Gastroesophageal sphincter (tissue), 4 donors: ENCODE measurements around the gene PRPSAP1. TPM values are rescaled to one million over a fixed set of nuclear protein-coding genes. Genes with fewer than 3 reads are reported as not detected.
"Not testable (repeated sequence)": the region's sequence is repeated elsewhere in the genome, so short reads cannot be mapped to it uniquely, and the experiment has no call there.

Experiments
- ATAC-seq: fragments of 150-250 bp; one replicate; pipeline ENCODE4 v1.9.1; 2016; ENCODE audit warnings: mild to moderate bottlenecking, moderate library complexity
- H3K27ac ChIP-seq, 4 donors: fragments of 200-600 bp; sonication (generic) in 3 of 4; 1 replicate in 3 of 4; 2 replicates in 1 of 4; pipeline ENCODE4 v1.5.1; 2016 to 2019
- H3K27me3 ChIP-seq: fragments of 200-600 bp; sonication (generic); one replicate; pipeline ENCODE4 v1.5.1; 2019
- H3K36me3 ChIP-seq, 2 donors: fragments of 200-600 bp; sonication (generic); one replicate each; pipeline ENCODE4 v1.5.1; 2019; ENCODE audit warnings: control low read depth in 1 of 2
- H3K4me1 ChIP-seq, 3 donors: fragments of 200-600 bp; sonication (generic); 1 replicate in 2 of 3; 2 replicates in 1 of 3; pipeline ENCODE4 v1.5.1; 2016 to 2019; ENCODE audit warnings: control low read depth in 2 of 3
- H3K4me3 ChIP-seq, 2 donors: fragments of 200-600 bp; sonication (generic); one replicate each; pipeline ENCODE4 v1.5.1; 2019; ENCODE audit warnings: mild to moderate bottlenecking in 1 of 2, moderate library complexity in 1 of 2
- H3K9me3 ChIP-seq, 3 donors: fragments of 200-600 bp; sonication (generic); one replicate each; pipeline ENCODE4 v1.5.1; 2017 to 2019; ENCODE audit warnings: control low read depth in 2 of 3
- EP300 ChIP-seq: sonication (generic); formaldehyde crosslinking; IDR thresholded peaks from one replicate; pipeline ENCODE4 v1.6.1; 2017; ENCODE audit warnings: antibody characterized with exemption, mild to moderate bottlenecking
- POLR2A ChIP-seq, 2 donors: fragments of 450-650 bp; IDR thresholded peaks; one replicate each; pipeline ENCODE4 v1.6.1; 2017; ENCODE audit warnings: antibody characterized with exemption in 2 of 2, mild to moderate bottlenecking in 2 of 2, moderate library complexity in 1 of 2
- POLR2AphosphoS5 ChIP-seq: sonication (generic); formaldehyde crosslinking; IDR thresholded peaks from one replicate; pipeline ENCODE4 v1.6.1; 2017; ENCODE audit warnings: antibody characterized with exemption
- WGBS, 2 donors: methylation state at CpG; one replicate each; pipeline ENCODE4 v1.1.5; 2018; ENCODE audit warnings: low coverage in 1 of 2; 5-methylcytosine and 5-hydroxymethylcytosine counted together
- total RNA-seq, 4 donors: library from RNA; depleted of rRNA; stranded (reverse); fragments of >200 nt; gene quantifications; one replicate each; pipeline ENCODE4 v1.1.0, GENCODE V29; 2016
- TF ChIP-seq, protein P1 (sequence below), 4 experiments: fragments of 200-600 bp in 2 of 4; fragments of 450-650 bp in 2 of 4; sonication (generic) in 1 of 4; IDR thresholded peaks; one replicate each; pipeline ENCODE4 v1.5.1; 2017 to 2019; ENCODE audit warnings: antibody characterized with exemption in 4 of 4, mild to moderate bottlenecking in 2 of 4, moderate library complexity in 2 of 4

The PRPSAP1 gene
- total RNA-seq, 4 donors from 2014 or later = 44.7 to 48.5 (median 46.6) TPM

GRCh38 chr17:76309461-76309860, 44.3 kb downstream of the PRPSAP1 start:
- 72 to 95% methylated on average over 4 of the region's 4 CpGs for WGBS, 2 donors
- Histone ChIP-seq H3K9me3 (no peaks in the 10 kb centered on the region), H3K4me1 (no peaks in the 10 kb centered on the region), H3K36me3 (peaks cover 0 to 74% of the 10 kb centered on the region in 2 donors), H3K4me3 (no peak overlapping the region), H3K27ac (no peak overlapping the region), H3K27me3 (no peaks in the 10 kb centered on the region)
- TF ChIP-seq POLR2A (IDR thresholded peaks at IDR 0.05) (no peak), EP300 (no peak), POLR2AphosphoS5 (no peak)
- TF ChIP-seq, protein P1, sequence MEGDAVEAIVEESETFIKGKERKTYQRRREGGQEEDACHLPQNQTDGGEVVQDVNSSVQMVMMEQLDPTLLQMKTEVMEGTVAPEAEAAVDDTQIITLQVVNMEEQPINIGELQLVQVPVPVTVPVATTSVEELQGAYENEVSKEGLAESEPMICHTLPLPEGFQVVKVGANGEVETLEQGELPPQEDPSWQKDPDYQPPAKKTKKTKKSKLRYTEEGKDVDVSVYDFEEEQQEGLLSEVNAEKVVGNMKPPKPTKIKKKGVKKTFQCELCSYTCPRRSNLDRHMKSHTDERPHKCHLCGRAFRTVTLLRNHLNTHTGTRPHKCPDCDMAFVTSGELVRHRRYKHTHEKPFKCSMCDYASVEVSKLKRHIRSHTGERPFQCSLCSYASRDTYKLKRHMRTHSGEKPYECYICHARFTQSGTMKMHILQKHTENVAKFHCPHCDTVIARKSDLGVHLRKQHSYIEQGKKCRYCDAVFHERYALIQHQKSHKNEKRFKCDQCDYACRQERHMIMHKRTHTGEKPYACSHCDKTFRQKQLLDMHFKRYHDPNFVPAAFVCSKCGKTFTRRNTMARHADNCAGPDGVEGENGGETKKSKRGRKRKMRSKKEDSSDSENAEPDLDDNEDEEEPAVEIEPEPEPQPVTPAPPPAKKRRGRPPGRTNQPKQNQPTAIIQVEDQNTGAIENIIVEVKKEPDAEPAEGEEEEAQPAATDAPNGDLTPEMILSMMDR (IDR thresholded peaks at IDR 0.05) = no peak
- ATAC-seq = no peak

GRCh38 chr17:76307966-76308338, 45.8 kb downstream of the PRPSAP1 start, which contains the start of gene QRICH2:
TSS of gene QRICH2 (minus strand) at chr17:76308276. CDS start at chr17:76307998, 278 bp downstream.
- Histone ChIP-seq H3K27me3 (no peaks in the 10 kb centered on the region), H3K9me3 (no peaks in the 10 kb centered on the region), H3K27ac (no peak within 1 kb of the TSS), H3K36me3 (peaks cover 0 to 59% of the 10 kb centered on the region in 2 donors), H3K4me3 (no peak within 1 kb of the TSS), H3K4me1 (no peaks in the 10 kb centered on the region)
- no peak for TF ChIP-seq POLR2A (IDR thresholded peaks at IDR 0.05)
- TF ChIP-seq, protein P1 (IDR thresholded peaks at IDR 0.05) = no peak
- no peak for TF ChIP-seq POLR2AphosphoS5
- TF ChIP-seq EP300 = no peak
- ATAC-seq = no peak
- WGBS, 2 donors = no CpG with 5 or more reads among the region's 44 CpGs

DNA sequence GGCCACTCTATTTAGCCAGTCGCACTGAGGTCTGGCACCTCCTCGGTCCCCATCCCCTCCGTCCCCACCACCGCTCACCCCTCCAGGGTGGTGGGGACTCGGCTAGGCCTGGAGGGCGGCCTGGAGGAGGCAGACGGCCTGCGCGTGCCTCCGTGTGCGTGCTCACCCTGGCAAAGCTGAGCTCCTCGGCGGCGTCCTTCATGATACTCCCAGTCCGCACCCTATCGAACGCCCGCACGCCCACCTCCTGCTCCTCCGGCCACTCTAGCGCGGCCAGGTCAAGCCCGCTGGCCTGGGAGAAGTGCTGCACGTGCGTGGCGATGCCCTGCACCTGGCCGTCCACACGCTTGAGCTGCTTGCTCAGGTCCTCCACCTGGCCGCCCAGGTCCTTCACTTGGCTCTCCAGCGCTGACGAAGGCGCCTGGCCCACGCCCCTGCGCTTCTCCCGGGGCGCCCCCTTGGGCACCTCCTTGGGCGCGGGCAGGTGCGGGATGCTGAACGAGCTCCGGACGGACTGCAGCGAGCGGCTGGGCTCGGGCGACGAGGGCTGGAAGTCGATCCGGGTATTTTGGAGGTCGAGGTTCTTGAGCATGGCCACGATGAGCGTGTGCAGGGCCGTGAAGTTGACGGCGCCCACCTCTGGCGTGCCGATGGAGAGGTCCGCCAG, 46.3 kb downstream of the PRPSAP1 start:
- TF ChIP-seq POLR2AphosphoS5 (no peak), POLR2A (IDR thresholded peaks at IDR 0.05) (no peak), EP300 (no peak)
- TF ChIP-seq, protein P1 (IDR thresholded peaks at IDR 0.05) = no peak
- Histone ChIP-seq H3K4me3 (no peak overlapping the region), H3K9me3 (no peaks in the 10 kb centered on the region), H3K27me3 (no peaks in the 10 kb centered on the region), H3K4me1 (no peaks in the 10 kb centered on the region), H3K36me3 (peaks cover 0 to 54% of the 10 kb centered on the region in 2 donors), H3K27ac (no peak overlapping the region)
- ATAC-seq = no peak
- WGBS, 2 donors = 84% methylated on average over 5 of the region's 58 CpGs; no CpG with 5 or more reads in 1 of the 2 donors

DNA sequence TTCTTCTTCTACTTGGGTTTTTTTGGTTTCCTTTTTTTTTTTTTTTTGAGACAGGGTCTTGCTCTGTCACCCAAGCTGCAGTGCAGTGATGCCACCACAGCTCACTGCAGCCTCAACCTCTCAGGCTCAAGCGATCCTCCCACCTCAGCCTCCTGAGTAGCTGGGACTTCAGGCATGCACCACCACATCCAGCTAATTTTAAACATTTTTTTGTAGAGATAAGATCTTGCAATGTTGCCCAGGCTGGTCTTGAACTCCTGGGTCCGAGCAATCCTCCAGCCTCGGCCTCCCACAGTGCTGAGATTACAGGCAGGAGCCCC, 48.6 kb downstream of the PRPSAP1 start:
- H3K27ac ChIP-seq, H3K9me3 ChIP-seq, H3K4me3 ChIP-seq, ATAC-seq, H3K27me3 ChIP-seq, H3K4me1 ChIP-seq: not testable (repeated sequence)
- H3K36me3 ChIP-seq = peaks cover 0 to 37% of the 10 kb centered on the region in 2 donors
- 100% methylated on average over 1 of the region's 3 CpGs; no CpG with 5 or more reads in 1 of the 2 donors for WGBS, 2 donors

- H3K27me3 ChIP-seq = no peaks in the 10 kb centered on the region
- no peaks in the 10 kb centered on the region for H3K9me3 ChIP-seq
- no peaks in the 10 kb centered on the region for H3K4me1 ChIP-seq
- no peak for TF ChIP-seq POLR2AphosphoS5
- TF ChIP-seq, protein P1 (IDR thresholded peaks at IDR 0.05) = no peak
- no peak for TF ChIP-seq POLR2A (IDR thresholded peaks at IDR 0.05)
- TF ChIP-seq EP300 = no peak
- peaks cover 0 to 30% of the 10 kb centered on the region in 2 donors for H3K36me3 ChIP-seq
- 75 to 88% methylated on average over 6 to 15 of the region's 17 CpGs for WGBS, 2 donors
- ATAC-seq = no peak
- no peak overlapping the region for H3K27ac ChIP-seq
- H3K4me3 ChIP-seq = no peak overlapping the region
Measured at GRCh38 chr17:76304226-76305134, 49.2 kb downstream of the PRPSAP1 start.
